ENCODE results near the gene LIN37. TPM values are rescaled to one million over a fixed set of nuclear protein-coding genes. Genes with fewer than 3 reads are reported as not detected.

LIN37 gene
- total and polyA plus RNA-seq, 2 of the 13 experiments (the other 11 are each of a cell fraction or from before 2014, with no cell fraction given), result 6.3 to 8.7 TPM

DNA sequence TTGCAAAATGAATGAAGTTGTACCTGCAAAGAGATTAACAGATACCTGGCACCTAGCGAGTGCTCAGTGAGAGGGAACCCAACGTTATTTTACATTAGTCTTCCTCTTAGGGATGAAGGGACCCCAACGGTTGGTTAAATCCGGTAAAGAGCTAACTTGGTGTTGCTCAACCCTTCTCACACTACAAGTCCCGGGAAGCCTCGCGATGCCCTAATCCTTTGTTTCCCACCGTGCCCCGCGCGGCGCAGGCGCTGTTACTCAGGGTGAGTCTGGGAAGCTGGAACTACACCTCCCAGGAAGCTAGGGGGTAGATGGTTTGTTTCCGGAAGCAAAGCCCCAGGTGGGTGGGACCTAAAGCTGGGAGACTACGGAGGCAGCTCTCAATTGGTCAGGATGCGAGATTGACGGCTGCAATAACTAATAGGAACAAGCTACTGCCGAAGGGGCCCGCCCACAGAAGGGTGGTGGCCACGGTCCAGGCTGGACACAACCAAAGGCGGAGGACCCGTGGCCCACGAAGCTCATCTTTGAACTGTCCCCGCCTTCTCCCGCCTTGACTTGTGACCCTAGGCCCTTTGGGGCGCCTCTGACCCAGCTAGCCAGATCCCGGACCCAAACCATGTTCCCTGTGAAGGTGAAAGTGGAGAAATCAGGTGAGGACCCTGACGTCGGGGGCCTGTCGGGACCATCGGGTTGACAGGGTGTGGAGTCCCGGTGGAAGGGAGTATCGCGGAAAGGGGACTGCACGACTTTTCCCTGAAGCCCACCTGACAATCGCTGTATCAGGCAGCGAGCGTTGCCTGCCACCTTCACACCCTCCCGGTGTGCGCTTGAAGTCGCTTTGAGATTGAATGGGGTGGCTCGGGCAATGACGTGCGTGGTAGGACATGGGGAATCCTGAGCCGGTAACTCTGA is at the start of gene LIN37 (continued):
- TF ChIP-seq, protein P1, sequence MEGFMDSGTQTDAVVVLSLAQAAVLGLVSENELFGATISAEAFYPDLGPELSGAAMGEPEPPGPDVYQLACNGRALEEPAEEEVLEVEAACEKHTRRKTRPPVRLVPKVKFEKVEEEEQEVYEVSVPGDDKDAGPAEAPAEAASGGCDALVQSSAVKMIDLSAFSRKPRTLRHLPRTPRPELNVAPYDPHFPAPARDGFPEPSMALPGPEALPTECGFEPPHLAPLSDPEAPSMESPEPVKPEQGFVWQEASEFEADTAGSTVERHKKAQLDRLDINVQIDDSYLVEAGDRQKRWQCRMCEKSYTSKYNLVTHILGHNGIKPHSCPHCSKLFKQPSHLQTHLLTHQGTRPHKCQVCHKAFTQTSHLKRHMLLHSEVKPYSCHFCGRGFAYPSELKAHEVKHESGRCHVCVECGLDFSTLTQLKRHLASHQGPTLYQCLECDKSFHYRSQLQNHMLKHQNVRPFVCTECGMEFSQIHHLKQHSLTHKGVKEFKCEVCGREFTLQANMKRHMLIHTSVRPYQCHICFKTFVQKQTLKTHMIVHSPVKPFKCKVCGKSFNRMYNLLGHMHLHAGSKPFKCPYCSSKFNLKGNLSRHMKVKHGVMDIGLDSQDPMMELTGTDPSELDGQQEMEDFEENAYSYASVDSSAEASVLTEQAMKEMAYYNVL (CRISPR knock-in tag; IDR thresholded peaks at IDR 0.05; ENCODE audit: borderline replicate concordance), result no peak
- TF ChIP-seq POLR2AphosphoS2 (IDR thresholded peaks at IDR 0.05; ENCODE audit: low read depth, low read length), result no peak
- no peak for TF ChIP-seq HOXA7 (CRISPR knock-in tag; IDR thresholded peaks at IDR 0.05)
- peak; percentile 34; the same call in 1 of the 2 replicates for TF ChIP-seq TARDBP (CRISPR knock-in tag; IDR thresholded peaks at IDR 0.05)
- TF ChIP-seq, protein P2, sequence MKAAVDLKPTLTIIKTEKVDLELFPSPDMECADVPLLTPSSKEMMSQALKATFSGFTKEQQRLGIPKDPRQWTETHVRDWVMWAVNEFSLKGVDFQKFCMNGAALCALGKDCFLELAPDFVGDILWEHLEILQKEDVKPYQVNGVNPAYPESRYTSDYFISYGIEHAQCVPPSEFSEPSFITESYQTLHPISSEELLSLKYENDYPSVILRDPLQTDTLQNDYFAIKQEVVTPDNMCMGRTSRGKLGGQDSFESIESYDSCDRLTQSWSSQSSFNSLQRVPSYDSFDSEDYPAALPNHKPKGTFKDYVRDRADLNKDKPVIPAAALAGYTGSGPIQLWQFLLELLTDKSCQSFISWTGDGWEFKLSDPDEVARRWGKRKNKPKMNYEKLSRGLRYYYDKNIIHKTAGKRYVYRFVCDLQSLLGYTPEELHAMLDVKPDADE (CRISPR knock-in tag; IDR thresholded peaks at IDR 0.05), result no peak
- TF ChIP-seq SRSF4 (IDR thresholded peaks at IDR 0.05; ENCODE audit: low read depth, low read length, poor library complexity, severe bottlenecking), result no peak
- no peak for TF ChIP-seq NPAS2 (CRISPR knock-in tag; IDR thresholded peaks at IDR 0.05; ENCODE audit: borderline replicate concordance)
- no peak for TF ChIP-seq MAFK (conservative IDR thresholded peaks at IDR 0.05 in 1 of 2, IDR thresholded peaks at IDR 0.05 in 1 of 2; ENCODE audit: low read length in 2 of 2)
- TF ChIP-seq FOXK1 (CRISPR knock-in tag; IDR thresholded peaks at IDR 0.05; ENCODE audit: borderline replicate concordance, low read depth), result peak; percentile 99
- TF ChIP-seq PTBP1 (IDR thresholded peaks at IDR 0.05; ENCODE audit: low read depth, low read length, poor library complexity, severe bottlenecking), result no peak
- TF ChIP-seq, protein P3, sequence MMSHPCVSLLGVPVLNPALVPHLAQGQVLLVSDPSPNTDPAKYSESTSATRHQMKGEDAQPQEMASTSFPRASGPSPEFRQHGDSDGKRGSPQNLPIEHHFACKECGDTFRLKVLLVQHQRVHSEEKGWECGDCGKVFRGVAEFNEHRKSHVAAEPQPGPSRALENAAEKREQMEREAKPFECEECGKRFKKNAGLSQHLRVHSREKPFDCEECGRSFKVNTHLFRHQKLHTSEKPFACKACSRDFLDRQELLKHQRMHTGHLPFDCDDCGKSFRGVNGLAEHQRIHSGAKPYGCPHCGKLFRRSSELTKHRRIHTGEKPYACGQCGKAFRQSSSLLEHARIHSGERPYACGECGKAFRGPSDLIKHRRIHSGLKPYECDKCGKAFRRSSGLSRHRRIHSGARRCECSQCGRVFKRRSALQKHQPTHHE (CRISPR knock-in tag; IDR thresholded peaks at IDR 0.05; ENCODE audit: borderline replicate concordance), result 0 out of 2 replicates have a peak, but pooled peaks have one; percentile 42
- peak; percentile 77 for TF ChIP-seq POLR2AphosphoS5 (IDR thresholded peaks at IDR 0.05; ENCODE audit: low read depth, low read length)
- no peak for TF ChIP-seq GTF3A (CRISPR knock-in tag; conservative IDR thresholded peaks at IDR 0.05)
- peak; percentile 23; the same call in 1 of the 2 replicates for TF ChIP-seq NCOR1 (IDR thresholded peaks at IDR 0.05; ENCODE audit: borderline replicate concordance, low read length)
- peak; percentile 57 for TF ChIP-seq FOXO1 (CRISPR knock-in tag; IDR thresholded peaks at IDR 0.05)
- TF ChIP-seq, protein P4, sequence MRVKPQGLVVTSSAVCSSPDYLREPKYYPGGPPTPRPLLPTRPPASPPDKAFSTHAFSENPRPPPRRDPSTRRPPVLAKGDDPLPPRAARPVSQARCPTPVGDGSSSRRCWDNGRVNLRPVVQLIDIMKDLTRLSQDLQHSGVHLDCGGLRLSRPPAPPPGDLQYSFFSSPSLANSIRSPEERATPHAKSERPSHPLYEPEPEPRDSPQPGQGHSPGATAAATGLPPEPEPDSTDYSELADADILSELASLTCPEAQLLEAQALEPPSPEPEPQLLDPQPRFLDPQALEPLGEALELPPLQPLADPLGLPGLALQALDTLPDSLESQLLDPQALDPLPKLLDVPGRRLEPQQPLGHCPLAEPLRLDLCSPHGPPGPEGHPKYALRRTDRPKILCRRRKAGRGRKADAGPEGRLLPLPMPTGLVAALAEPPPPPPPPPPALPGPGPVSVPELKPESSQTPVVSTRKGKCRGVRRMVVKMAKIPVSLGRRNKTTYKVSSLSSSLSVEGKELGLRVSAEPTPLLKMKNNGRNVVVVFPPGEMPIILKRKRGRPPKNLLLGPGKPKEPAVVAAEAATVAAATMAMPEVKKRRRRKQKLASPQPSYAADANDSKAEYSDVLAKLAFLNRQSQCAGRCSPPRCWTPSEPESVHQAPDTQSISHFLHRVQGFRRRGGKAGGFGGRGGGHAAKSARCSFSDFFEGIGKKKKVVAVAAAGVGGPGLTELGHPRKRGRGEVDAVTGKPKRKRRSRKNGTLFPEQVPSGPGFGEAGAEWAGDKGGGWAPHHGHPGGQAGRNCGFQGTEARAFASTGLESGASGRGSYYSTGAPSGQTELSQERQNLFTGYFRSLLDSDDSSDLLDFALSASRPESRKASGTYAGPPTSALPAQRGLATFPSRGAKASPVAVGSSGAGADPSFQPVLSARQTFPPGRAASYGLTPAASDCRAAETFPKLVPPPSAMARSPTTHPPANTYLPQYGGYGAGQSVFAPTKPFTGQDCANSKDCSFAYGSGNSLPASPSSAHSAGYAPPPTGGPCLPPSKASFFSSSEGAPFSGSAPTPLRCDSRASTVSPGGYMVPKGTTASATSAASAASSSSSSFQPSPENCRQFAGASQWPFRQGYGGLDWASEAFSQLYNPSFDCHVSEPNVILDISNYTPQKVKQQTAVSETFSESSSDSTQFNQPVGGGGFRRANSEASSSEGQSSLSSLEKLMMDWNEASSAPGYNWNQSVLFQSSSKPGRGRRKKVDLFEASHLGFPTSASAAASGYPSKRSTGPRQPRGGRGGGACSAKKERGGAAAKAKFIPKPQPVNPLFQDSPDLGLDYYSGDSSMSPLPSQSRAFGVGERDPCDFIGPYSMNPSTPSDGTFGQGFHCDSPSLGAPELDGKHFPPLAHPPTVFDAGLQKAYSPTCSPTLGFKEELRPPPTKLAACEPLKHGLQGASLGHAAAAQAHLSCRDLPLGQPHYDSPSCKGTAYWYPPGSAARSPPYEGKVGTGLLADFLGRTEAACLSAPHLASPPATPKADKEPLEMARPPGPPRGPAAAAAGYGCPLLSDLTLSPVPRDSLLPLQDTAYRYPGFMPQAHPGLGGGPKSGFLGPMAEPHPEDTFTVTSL (CRISPR knock-in tag; IDR thresholded peaks at IDR 0.05; ENCODE audit: borderline replicate concordance), result no peak
- TF ChIP-seq NKX3-1 (CRISPR knock-in tag; IDR thresholded peaks at IDR 0.05), result no peak
- TF ChIP-seq ZNF484 (CRISPR knock-in tag; IDR thresholded peaks at IDR 0.05; ENCODE audit: borderline replicate concordance, low read depth), result no peak
